Caki2 (cell line): ENCODE results near the gene RDH13. TPM values are rescaled to one million over a fixed set of nuclear protein-coding genes. Genes with fewer than 3 reads are reported as not detected.

Experiments
- DNase-seq: peaks from one replicate; pipeline ENCODE4 v3.0.0-alpha.2; 2015; ENCODE audit warnings: low read depth
- in situ Hi-C: cut with HindIII; loops from 2 replicates; pipeline ENCODE4 v1.10.0; 2016; ENCODE audit warnings: low sequenced_read_pairs, low pct_unique_long_range_greater_than_20kb, mixed read lengths
- total RNA-seq: library from RNA; depleted of rRNA; stranded (reverse); fragments of >200 nt; shearing (Covaris generic); gene quantifications from 2 replicates; pipeline ENCODE4 v1.2.3, GENCODE V29; 2014; ENCODE audit warnings: low replicate concordance

Gene RDH13
- total RNA-seq, 1 experiment from 2014 or later, result 62.1 TPM

DNA sequence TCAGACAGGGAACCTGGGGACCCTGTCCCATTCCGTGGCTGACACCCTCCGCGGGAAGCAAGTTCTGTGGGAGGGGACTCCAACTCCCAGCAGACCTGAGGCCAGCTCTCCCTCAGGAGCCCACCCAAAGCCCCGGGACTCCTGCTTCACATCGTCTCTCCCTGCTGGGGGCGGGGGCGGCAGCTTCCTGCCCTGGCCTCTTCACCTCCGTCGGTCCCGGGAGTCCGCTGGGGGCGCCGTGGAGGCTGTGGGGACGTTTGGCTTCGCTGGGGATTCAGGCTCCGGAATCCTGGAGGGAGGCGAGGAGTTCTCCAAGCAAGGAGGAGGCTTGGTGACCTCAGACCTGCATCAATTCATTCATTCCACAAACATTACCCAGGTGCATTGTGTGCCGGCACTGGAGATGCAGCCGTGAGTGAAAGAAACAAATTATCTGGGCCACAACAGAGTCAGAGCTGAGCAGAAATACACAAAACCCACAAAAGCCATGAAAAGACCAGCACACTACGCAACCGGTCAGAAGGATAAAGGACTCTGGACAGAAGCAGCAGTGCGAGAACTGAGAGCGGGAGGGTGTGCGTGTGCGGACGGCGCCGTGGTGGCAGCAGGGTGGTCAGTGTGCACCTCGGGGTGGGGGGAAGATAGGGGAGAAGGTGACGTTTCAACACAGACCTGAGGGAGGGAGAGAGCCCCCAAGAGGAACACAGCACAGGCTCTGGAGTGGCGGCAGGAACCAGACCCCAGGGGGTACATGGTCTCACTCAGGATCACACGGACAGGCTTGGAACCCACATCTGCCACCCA, 31.7 kb upstream of the RDH13 start:
- in situ Hi-C loops, result no loop called here
- DNase-seq, result no peak

DNA sequence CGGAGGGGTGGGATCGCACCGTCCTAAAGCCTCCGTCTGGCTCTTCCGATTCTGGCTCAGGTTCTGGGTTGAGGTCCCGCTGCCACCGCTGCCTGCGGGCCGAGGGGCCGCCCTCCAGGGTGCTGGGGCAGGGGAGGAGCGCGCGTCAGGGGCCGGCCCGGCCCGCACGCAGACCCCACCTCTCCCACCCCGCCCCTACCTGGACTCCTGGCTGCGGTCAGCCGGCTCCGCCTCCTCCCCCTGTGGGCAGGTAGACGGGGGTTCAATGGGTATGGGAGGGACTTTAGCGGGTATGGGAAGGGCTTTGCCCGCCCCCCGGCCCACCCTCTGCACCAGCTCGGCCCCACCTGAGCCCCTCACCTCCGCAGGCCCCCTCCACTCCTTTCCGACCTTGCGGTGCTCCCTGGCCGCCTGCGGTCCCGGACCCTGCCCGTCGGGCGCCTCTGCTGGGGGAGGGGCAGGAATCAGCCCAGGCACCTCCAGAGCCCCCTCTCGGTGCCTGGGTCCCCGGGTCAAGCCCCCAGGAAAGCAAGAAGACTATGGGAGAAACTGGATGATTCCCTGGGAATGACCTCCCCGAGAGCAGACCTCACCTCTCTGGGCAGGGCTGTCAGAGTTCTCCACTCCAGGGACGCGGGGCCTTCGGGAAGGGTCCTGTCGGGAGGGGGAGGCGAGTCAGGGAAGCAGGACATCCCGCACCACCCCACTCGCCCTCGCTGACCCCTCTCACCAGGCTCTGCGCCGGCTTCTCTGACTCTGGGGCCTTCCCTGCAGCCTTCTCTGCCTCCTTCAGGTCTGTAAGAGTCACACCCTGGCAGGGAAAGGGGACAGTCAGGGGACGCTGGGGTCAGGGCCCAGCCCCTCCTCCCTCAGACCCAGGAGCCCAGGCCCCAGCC, 29.7 kb upstream of the RDH13 start:
- in situ Hi-C loops, result no loop called here
- no peak for DNase-seq

DNA sequence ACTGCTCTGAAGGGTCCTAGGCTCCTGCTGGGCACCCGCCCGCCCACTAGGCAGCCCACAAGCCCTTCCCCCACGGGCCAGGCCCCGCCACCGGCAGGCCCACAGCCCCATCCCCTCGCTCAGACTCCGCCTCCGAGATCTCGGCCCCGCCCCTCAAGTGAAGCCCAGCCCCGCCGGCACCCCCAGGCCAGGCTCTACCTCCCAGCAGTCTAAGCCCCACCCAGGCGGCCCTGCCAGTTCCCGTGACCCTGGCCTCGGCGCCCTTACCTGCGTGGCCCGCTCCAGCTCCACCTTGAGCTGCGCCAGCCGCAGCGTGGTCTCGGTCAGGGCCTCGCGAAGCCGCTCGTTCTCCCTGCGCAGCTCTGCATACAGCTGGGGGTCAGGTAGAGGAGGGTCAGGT, 29.0 kb upstream of the RDH13 start:
- in situ Hi-C loops, result no loop called here
- DNase-seq, result no peak

DNA sequence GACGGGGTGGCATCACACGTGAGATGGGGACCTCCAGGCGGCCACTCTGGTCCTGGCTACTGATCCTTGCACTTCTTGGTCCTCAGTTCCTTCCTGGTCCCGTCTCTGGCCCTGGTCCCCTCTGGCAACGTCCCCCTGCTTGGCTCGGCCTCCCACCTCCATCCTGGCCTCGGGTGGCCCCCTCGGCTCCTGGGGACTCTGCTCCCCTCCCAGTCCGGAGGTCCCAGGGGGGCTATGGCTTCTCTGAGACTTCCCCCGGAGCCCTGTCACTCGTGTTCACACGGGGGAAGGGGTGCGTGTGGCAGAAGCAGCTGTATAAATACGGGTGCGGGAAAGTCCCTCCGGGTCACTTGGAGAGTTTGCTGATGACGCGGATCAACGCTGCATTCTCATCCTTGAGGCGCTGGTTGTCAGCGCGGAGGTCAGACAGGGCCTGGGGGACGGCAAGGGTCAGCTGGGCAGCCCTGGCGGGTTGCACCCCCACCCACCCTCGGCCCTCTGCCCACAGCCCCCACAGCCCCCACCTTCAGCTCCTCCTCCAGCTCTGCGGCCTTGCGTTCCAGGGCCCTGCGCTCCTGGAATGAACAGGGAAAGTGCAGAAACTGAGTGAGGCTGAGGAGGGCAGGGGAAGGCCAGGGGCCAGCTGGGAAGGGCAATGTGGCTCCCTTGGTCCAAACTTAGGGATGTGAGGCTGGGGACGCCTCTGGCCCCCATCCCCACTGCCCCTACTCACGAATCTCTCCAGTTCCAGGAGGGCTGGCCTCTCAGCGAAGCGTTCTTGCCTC, 28.4 kb upstream of the RDH13 start:
- DNase-seq, result no peak
- in situ Hi-C loops, result no loop called here

DNA sequence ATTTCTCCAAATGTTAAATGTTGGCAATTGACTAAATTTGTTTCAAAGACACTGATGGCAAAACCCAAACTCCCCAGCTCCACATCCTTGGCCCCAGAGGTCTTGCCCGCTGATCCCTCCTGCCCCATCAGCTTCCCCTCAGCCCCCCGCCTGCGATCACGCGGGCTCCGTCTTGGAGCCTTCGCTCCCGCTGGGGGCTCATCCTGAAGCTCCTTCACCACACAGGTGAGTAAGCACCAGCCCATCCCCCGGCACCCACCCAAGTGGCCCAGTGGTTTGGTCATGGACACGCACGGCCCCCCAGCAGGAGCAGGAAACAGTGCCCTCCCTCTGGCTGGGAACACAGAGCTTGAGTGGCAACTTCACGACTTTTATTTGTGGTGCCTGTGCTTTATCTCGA, 27.6 kb upstream of the RDH13 start:
- DNase-seq, result no peak
- in situ Hi-C loops, result no loop called here

DNA sequence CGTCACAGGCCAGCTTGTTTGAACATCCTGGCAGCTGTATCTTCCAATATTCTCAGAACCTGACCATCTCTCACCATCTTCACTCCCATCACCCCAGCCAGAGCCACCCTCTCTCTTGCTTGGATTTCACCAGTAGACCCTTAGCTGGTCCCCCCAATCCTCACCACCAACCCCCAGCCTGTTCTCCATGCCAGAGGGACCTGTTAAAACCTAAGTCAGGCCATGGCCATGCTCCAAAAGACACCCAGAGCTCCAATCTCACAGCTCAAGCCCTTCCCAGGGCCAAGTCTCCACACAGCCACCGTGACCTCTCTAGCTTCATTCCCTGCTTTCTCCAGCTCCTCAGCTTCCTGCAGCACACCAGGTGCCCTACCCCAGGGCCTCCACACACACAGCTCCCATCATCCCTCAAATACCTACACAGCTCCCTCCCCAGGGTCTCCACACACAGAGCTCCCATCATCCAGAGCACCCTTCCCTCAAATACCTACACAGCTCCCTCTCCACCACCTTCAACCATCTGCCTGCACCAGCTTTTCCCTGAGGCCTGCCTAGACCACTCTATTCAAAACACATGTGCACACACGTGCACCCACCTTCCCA, 26.5 kb upstream of the RDH13 start:
- no peak for DNase-seq
- in situ Hi-C loops, result no loop called here

DNA sequence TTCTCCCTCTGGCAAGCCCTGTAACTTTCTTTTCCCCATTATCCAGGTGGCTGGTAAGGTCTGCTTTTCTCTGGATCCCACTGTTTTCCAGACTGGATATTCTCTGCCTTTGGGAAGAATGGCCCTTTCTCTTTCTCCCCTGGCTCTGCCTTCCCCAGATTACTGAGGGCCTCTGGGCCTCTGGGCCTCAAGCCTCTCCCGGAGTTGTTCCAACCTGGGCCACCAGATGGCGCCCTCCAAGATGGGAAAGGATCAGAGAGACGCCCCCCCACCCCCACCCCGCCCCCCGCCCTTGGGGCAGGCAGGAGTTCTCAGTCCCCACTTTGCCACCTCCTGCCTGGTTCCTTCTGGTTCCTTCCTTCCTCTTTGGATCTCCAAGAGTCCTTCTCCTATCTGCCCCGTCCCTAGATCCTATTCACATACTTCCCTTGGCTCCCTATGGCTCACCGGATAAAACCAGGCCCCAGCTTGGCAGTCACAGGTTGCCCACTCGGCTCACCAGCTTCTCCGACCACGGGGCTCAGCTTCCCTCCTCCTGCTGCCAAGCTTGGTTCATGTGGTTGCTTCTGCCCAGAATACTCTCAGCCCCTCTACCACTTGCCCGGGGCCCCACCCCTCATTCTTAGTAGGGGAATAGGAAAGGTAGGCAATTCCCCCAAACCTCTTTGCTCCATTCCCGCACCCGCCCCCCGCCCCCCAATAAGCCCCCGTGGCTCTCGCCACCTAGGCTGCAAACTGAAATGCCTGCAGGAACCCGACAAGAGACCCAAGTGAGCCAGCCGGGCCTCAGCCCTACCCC, 25.8 kb upstream of the RDH13 start:
- peak; percentile 64 for DNase-seq
- in situ Hi-C loops, result no loop called here

DNA sequence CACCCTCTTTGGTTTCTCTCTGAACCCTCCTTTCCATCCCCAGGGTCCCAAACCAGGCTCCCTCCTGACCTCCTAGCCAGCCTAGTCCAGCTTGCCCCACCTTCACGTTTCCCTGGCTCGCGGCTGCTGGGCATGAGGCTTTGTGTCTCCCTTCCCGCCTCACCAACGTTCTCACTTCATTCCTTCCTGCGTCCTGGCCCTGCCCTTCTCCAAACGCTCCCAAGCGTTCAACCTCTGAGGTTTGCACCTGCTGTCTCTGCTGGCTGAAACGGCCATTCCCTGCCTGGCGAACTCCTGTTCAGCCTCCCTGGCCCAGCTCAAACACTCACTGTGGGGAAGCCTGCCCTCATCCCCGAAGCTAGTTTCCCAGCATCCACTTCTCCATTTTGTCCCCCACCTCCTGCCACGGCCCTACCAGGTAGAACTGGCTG, 25.1 kb upstream of the RDH13 start:
- in situ Hi-C loops, result no loop called here
- DNase-seq, result no peak

DNA sequence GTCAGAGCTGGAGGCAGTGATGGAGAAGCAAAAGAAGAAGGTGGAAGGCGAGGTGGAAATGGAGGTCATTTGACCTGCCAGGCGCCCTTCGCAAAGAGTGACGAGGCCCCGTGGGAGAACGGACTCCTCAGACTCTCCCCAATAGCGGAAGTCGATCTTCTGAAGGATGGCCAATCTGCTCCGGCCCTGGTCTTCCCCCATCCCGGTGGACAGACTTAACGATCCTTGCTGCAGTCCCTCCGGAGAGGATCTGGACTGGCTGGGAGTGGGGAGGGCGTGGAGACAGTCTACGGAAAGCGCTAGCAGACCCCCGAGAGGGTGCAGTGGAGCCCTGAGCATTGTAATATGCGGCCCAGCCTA, 24.6 kb upstream of the RDH13 start:
- in situ Hi-C loops, result no loop called here

DNA sequence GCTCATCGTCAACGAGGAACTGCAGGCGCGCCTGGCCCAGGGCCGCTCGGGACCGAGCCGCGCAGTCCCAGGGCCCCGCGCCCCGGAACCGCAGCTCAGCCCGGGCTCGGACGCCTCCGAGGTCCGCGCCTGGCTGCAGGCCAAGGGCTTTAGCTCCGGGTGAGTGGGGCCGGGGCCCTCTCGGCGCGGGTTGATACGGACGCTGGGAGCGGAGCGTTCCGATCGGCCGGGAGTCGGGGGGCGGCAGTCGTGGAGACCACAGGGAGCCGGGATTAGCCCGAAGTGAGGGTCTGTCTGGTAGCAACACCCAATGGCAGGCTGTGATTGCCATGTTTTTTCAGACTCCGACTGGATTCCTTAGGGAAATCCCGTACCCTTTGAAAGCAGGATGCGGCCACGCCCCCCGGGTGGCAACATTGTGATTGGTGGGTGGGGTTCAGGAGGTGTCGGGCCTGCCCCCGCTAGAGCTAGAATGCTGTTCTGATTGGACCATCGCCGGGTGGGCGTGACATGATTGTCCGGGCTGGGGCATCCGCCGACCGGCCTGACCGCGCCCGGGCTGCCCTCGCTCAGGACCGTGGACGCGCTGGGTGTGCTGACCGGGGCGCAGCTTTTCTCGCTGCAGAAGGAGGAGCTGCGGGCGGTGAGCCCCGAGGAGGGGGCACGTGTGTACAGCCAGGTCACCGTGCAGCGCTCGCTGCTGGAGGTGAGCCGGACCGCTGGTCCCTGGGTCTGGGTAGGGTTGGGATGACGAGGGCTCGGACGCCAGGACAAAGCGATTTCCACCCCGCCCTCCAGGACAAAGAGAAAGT, 24.0 kb upstream of the RDH13 start:
- in situ Hi-C loops, result no loop called here
- peak; percentile 95 for DNase-seq

More for the DNA sequence above, 24.6 kb upstream of the RDH13 start:
- no peak for DNase-seq

DNA sequence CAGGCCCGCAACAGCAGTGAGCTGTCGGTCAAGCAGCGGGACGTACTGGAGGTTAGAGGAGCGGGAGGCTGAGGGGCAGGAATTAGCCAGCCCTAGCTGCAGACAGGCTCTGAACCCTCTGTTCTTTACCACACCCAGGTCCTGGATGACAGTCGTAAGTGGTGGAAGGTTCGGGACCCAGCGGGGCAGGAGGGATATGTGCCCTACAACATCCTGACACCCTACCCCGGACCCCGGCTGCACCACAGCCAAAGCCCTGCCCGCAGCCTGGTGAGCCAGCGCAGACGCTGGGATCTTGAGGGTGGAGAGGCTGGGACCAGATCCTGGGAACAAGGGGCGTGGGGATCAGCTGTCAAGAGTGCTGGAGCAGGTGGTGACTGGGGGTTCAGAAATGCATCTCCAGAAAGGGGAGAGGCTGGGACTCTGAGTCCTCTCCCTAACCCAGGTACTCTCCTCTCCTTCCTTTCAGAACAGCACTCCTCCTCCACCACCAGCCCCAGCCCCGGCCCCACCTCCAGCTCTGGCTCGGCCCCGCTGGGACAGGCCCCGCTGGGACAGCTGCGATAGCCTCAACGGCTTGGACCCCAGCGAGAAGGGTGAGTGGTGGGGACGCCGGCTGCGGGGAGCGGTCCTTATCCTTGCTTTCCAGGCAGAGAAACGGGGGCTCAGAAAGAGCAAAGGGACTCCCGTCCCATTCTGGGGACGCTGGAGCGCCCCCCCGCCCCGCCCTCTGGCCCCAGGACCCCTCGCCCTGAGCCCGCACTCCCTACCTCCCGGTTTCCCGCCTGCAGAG, 23.2 kb upstream of the RDH13 start:
- no peak for DNase-seq
- in situ Hi-C loops, result no loop called here

DNA sequence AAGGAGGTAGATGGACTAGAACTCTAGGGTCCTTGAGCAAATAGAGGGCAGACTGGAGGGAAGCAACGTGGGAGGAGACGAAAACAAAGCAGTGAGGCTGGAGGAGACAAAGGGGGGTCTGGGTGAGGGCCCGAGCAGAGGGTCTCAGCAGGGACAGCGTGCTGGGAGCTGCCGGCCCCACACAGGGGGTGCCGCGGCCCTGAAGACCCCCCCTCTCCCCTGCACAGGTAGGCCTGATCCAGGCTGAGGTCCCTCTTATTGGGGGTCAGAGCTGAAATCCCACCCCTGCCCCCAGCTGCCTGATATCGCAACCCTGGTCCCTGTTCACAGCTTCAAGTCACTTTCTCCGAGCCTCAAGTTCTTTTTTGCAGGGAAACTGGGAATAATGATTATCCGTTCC, 21.5 kb upstream of the RDH13 start:
- in situ Hi-C loops, result no loop called here

DNA sequence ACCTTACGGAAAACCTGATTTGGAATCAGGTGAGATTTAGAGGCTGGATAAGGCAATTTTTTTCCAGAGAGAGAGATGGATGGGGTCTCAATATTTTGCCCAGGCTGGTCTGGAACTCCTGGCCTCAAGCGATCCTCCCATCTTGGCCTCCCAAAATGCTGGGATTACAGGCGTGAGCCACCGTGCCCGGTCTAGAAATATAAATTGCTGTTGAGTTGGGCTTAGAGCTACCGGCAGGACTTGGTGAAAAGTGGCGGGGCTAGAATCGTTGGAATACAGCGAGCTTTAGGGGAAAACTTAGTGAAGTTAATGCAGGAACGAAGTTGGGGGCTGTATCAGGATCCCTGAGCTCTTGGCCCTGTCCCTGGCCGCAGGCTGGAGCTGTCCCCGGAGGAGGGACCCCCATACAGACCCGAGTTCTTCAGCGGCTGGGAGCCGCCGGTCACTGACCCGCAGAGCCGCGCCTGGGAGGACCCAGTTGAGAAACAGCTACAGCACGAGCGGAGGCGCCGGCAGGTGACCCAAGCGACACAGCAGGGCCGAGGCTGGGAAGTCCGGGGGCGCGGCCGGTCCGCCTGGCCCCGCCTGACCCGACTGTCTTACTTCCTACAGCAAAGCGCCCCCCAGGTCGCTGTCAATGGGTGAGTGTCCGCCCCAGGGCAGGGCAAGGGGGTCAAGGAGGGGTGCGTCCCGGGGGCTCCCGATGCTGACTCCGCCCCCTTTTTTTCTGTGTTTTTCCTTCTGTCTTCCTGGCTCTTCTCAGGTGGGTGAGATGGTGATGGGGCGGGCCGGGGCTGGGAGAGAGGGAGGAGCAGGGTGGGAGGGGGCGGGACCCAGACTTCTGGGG, 20.3 kb upstream of the RDH13 start:
- no peak for DNase-seq
- in situ Hi-C loops, result no loop called here

More for the DNA sequence above, 21.5 kb upstream of the RDH13 start:
- DNase-seq, result no peak

DNA sequence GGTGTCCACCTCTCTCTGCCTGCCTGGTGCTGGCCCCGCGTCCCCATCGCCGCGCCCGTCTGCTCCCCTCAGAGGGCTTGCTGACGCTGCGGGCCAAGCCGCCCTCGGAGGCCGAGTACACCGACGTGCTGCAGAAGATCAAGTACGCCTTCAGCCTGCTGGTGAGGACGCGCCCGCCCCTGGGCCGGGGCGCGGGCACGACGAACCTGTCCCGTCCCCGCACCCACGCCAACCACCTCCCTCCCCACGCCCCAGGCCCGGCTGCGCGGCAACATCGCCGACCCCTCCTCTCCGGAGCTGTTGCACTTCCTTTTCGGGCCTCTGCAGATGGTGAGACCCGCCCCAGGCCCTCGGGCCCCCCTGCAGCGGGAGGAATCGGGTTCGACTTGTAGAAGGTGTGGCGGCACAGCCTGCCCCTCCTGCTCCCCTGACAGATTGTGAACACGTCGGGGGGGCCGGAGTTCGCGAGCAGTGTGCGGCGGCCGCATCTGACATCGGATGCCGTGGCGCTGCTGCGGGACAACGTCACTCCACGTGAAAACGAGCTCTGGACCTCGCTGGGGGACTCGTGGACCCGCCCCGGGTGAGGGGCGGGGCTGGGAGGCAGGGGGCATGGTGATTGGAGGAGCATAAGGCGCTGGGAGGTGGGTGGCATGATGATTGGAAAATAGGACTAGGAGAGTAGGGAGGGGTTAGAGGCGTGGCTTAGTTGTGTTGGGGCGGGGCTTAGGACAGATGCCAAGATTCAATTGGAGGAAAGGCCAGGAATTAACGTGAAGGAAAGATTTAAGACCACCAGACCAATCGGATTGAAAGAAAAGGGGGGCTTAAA, 19.3 kb upstream of the RDH13 start:
- DNase-seq, result no peak

DNA sequence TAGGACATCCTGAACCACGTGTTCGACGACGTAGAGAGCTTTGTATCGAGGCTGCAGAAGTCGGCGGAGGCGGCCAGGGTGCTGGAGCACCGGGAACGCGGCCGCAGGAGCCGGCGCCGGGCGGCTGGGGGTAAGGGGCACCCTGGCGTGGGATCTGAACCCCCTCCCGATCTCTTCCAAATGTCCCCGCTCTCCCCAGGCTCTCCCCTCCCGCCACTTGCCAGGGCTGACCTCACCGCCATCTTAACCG, 18.7 kb upstream of the RDH13 start:
- no peak for DNase-seq
- in situ Hi-C loops, result no loop called here

More for the DNA sequence above, 19.3 kb upstream of the RDH13 start:
- in situ Hi-C loops, result no loop called here
